HUES6 (cell line): ENCODE results near the gene PLEKHD1.

Source experiments
- H3K27ac ChIP-seq: 2 replicates; pipeline ENCODE4 v1.7.0; 2013; ENCODE audit warnings: low read depth, mild to moderate bottlenecking, low read length, inconsistent platforms
- H3K27me3 ChIP-seq: 2 replicates; pipeline ENCODE4 v1.6.1; 2013; ENCODE audit warnings: low read length; ENCODE audit not compliant: control insufficient read depth, insufficient read depth
- H3K36me3 ChIP-seq: 2 replicates; pipeline ENCODE4 v1.6.1; 2013; ENCODE audit warnings: low read length; ENCODE audit not compliant: control insufficient read depth, insufficient read depth
- H3K4me1 ChIP-seq: 2 replicates; pipeline ENCODE4 v1.6.1; 2013; ENCODE audit warnings: low read length; ENCODE audit not compliant: control insufficient read depth, insufficient read depth
- H3K4me3 ChIP-seq: 2 replicates; pipeline ENCODE4 v1.5.1; 2013; ENCODE audit warnings: low read depth, low read length
- H3K9ac ChIP-seq: one replicate; pipeline ENCODE4 v1.6.1; 2013; ENCODE audit warnings: mild to moderate bottlenecking, low read length
- H3K9me3 ChIP-seq: 2 replicates; pipeline ENCODE4 v1.6.1; 2013; ENCODE audit warnings: low read depth, low read length; ENCODE audit not compliant: control insufficient read depth, insufficient read depth

Gene PLEKHD1

GRCh38 chr14:69518289-69519101 lies 34.0 kb downstream of the PLEKHD1 start:
- Histone ChIP-seq H3K4me1 (peaks cover 12% of the 10 kb centered on the region), H3K9me3 (no peaks in the 10 kb centered on the region), H3K4me3 (no peak overlapping the region), H3K27me3 (no peaks in the 10 kb centered on the region), H3K9ac (no peak overlapping the region), H3K36me3 (no peaks in the 10 kb centered on the region), H3K27ac (no peak overlapping the region)

GRCh38 chr14:69519204-69520100 lies 34.9 kb downstream of the PLEKHD1 start:
- Histone ChIP-seq H3K9ac (no peak overlapping the region), H3K4me1 (peaks cover 12% of the 10 kb centered on the region), H3K36me3 (no peaks in the 10 kb centered on the region), H3K27ac (no peak overlapping the region), H3K27me3 (peaks cover 3% of the 10 kb centered on the region; the same call in 1 of the 2 replicates), H3K4me3 (no peak overlapping the region), H3K9me3 (no peaks in the 10 kb centered on the region)

- peaks cover 3% of the 10 kb centered on the region; the same call in 1 of the 2 replicates for H3K27me3 ChIP-seq
- H3K9ac ChIP-seq, result no peak overlapping the region
- no peak overlapping the region for H3K27ac ChIP-seq
- H3K36me3 ChIP-seq, result no peaks in the 10 kb centered on the region
- H3K4me1 ChIP-seq, result peaks cover 12% of the 10 kb centered on the region
- no peaks in the 10 kb centered on the region for H3K9me3 ChIP-seq
- H3K4me3 ChIP-seq, result no peak overlapping the region
Observed at GRCh38 chr14:69522026-69522425, 37.5 kb downstream of the PLEKHD1 start.

GRCh38 chr14:69525896-69526295 lies 41.4 kb downstream of the PLEKHD1 start:
- no peak overlapping the region for H3K9ac ChIP-seq
- no peak overlapping the region for H3K27ac ChIP-seq
- H3K4me3 ChIP-seq, result no peak overlapping the region
- no peaks in the 10 kb centered on the region for H3K36me3 ChIP-seq
- H3K27me3 ChIP-seq, result peaks cover 3% of the 10 kb centered on the region
- H3K4me1 ChIP-seq, result no peaks in the 10 kb centered on the region
- H3K9me3 ChIP-seq, result no peaks in the 10 kb centered on the region

GRCh38 chr14:69527635-69528034 lies 43.1 kb downstream of the PLEKHD1 start:
- H3K9ac ChIP-seq, result no peak overlapping the region
- H3K4me1 ChIP-seq, result no peaks in the 10 kb centered on the region; the same call in 1 of the 2 replicates
- no peak overlapping the region for H3K4me3 ChIP-seq
- no peak overlapping the region for H3K27ac ChIP-seq
- no peaks in the 10 kb centered on the region for H3K36me3 ChIP-seq
- peaks cover 3% of the 10 kb centered on the region for H3K27me3 ChIP-seq
- no peaks in the 10 kb centered on the region for H3K9me3 ChIP-seq

- Histone ChIP-seq H3K27ac (no peak overlapping the region), H3K9me3 (no peaks in the 10 kb centered on the region), H3K4me1 (no peaks in the 10 kb centered on the region; the same call in 1 of the 2 replicates), H3K9ac (no peak overlapping the region), H3K4me3 (no peak overlapping the region), H3K36me3 (no peaks in the 10 kb centered on the region), H3K27me3 (peaks cover 3% of the 10 kb centered on the region)
Observed at GRCh38 chr14:69528143-69528542, 43.6 kb downstream of the PLEKHD1 start.

- no peaks in the 10 kb centered on the region for H3K36me3 ChIP-seq
- H3K27me3 ChIP-seq, result peaks cover 2% of the 10 kb centered on the region
- no peak overlapping the region for H3K4me3 ChIP-seq
- no peak overlapping the region for H3K9ac ChIP-seq
- H3K9me3 ChIP-seq, result no peaks in the 10 kb centered on the region
- no peak overlapping the region for H3K27ac ChIP-seq
- no peaks in the 10 kb centered on the region; the same call in 1 of the 2 replicates for H3K4me1 ChIP-seq
Observed at GRCh38 chr14:69528930-69529329, 44.4 kb downstream of the PLEKHD1 start.

GRCh38 chr14:69529563-69529962 lies 45.0 kb downstream of the PLEKHD1 start:
- Histone ChIP-seq H3K36me3 (no peaks in the 10 kb centered on the region), H3K4me1 (no peaks in the 10 kb centered on the region; the same call in 1 of the 2 replicates), H3K27me3 (no peaks in the 10 kb centered on the region; the same call in 1 of the 2 replicates), H3K27ac (no peak overlapping the region), H3K4me3 (no peak overlapping the region), H3K9ac (no peak overlapping the region), H3K9me3 (no peaks in the 10 kb centered on the region)

GRCh38 chr14:69530095-69530494 lies 45.6 kb downstream of the PLEKHD1 start:
- no peaks in the 10 kb centered on the region; the same call in 1 of the 2 replicates for H3K27me3 ChIP-seq
- no peaks in the 10 kb centered on the region; the same call in 1 of the 2 replicates for H3K4me1 ChIP-seq
- no peaks in the 10 kb centered on the region for H3K36me3 ChIP-seq
- no peak overlapping the region for H3K27ac ChIP-seq
- H3K9me3 ChIP-seq, result no peaks in the 10 kb centered on the region
- H3K9ac ChIP-seq, result no peak overlapping the region
- no peak overlapping the region for H3K4me3 ChIP-seq

- Histone ChIP-seq H3K9me3 (no peaks in the 10 kb centered on the region), H3K27ac (no peak overlapping the region), H3K9ac (no peak overlapping the region), H3K4me3 (no peak overlapping the region), H3K36me3 (no peaks in the 10 kb centered on the region), H3K4me1 (no peaks in the 10 kb centered on the region; the same call in 1 of the 2 replicates), H3K27me3 (no peaks in the 10 kb centered on the region; the same call in 1 of the 2 replicates)
Observed at GRCh38 chr14:69531135-69531534, 46.6 kb downstream of the PLEKHD1 start.
